Transverse colon (tissue), 3 donors: Measurements from ENCODE around the gene NKAIN2.

Experiments used
- POLR2A ChIP-seq: fragments of 450-650 bp; IDR thresholded peaks from one replicate; pipeline ENCODE4 v1.6.1; 2016; ENCODE audit warnings: antibody characterized with exemption, mild to moderate bottlenecking, moderate library complexity
- TF ChIP-seq, protein P1 (sequence below), 5 experiments: fragments of 200-600 bp in 3 of 5; fragments of 450-650 bp in 2 of 5; sonication (generic) in 3 of 5; IDR thresholded peaks; 1 replicate in 2 of 5; 2 replicates in 3 of 5; pipeline ENCODE4 v1.5.1; 2016 to 2017; ENCODE audit warnings: antibody characterized with exemption in 5 of 5, inconsistent platforms in 3 of 5, mild to moderate bottlenecking in 2 of 5, moderate library complexity in 1 of 5

DNA sequence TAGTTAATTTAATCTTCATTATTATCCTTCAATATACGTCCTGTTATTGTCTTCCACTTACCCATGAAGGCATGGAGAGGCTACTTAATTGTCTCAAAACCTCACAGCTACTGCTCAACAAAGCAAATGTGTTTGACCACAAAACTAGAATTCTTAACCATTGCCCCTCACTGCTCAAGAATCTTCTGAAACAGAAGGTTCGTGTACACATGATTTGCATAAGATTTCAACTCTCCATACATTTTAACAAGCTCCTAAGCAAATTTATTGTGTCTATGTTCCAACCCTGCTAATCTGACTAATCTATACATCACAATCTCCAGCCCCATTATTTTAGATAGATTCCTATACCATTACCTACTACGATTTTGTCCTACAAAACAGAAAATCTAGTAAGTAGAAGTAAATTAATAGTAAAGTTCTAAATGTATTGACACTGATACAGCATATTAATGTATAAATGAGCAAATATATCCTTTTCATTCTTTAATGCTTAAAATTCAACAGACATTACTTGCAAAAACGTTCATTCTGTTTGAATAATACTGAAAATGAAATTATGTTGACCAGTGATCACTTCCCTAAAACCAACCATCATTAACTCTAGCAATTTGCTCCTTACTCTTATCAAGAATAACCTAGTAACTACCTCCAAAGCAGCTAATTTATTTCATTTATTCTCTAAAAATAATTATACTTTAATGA lies 1068.8 kb downstream of the NKAIN2 start:
- TF ChIP-seq, protein P1, sequence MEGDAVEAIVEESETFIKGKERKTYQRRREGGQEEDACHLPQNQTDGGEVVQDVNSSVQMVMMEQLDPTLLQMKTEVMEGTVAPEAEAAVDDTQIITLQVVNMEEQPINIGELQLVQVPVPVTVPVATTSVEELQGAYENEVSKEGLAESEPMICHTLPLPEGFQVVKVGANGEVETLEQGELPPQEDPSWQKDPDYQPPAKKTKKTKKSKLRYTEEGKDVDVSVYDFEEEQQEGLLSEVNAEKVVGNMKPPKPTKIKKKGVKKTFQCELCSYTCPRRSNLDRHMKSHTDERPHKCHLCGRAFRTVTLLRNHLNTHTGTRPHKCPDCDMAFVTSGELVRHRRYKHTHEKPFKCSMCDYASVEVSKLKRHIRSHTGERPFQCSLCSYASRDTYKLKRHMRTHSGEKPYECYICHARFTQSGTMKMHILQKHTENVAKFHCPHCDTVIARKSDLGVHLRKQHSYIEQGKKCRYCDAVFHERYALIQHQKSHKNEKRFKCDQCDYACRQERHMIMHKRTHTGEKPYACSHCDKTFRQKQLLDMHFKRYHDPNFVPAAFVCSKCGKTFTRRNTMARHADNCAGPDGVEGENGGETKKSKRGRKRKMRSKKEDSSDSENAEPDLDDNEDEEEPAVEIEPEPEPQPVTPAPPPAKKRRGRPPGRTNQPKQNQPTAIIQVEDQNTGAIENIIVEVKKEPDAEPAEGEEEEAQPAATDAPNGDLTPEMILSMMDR (IDR thresholded peaks at IDR 0.05), result no peak
- TF ChIP-seq POLR2A, result no peak
